ENCODE measurements around the gene C3orf62. TPM values are rescaled to one million over a fixed set of nuclear protein-coding genes. Genes with fewer than 3 reads are reported as not detected.

The C3orf62 gene
- total RNA-seq, 1 experiment from 2014 or later = 5.9 TPM

DNA sequence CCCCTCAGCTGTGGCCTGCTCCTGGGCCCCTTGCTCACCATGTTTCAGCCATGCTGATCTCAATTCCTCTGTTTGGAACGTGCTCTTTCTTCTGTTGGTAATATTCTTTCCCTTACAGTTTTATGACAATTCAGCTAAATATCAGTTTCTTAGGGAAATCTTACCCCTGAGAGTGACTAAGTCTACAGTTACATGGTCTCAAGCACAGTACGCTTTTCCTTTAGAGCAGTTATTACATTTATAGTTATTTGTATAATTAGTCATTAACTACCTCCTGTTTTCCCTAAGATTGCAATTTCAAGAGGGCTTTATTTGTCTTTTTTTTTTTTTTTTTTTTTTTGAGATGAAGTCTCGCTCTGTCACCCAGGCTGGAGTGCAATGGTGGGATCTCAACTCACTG lies 23.5 kb downstream of the C3orf62 start:
- CTCF ChIA-PET = interaction anchor here (0.7 kb wide), 1 partner anchor 646 kb away, joined by 3 read pairs; no protein-coding TSS in a partner anchor
- no peak for DNase-seq (ENCODE audit: low read depth, low spot score)
- Histone ChIP-seq H3K4me1 (ENCODE audit: control insufficient read depth in 1 of 2, insufficient read depth in 2 of 2, low read length in 2 of 2) (peaks cover 28 to 35% of the 10 kb centered on the region in 2 experiments), H3K27me3 (ENCODE audit: insufficient read depth, low read length) (no peaks in the 10 kb centered on the region), H3K4me3 (replicated peaks in 1 of 2; ENCODE audit: low read depth in 1 of 2, low read length in 2 of 2) (no peak overlapping the region), H3K9me2 (ENCODE audit: insufficient read depth) (no peaks in the 10 kb centered on the region), H3K9ac (ENCODE audit: low read length) (no peak overlapping the region), H2AFZ (ENCODE audit: low read depth, low read length, poor library complexity, severe bottlenecking) (no peak overlapping the region), H3K79me2 (ENCODE audit: insufficient read depth, low read length) (no peaks in the 10 kb centered on the region), H3K36me3 (ENCODE audit: control insufficient read depth in 1 of 2, insufficient read depth in 2 of 2, low read length in 2 of 2) (no peaks in the 10 kb centered on the region), H3K9me3 (ENCODE audit: control insufficient read depth in 1 of 2, insufficient read depth in 1 of 2, low read depth in 1 of 2, low read length in 2 of 2) (no peaks in the 10 kb centered on the region), H3K4me2 (ENCODE audit: low read length) (no peak overlapping the region), H3K27ac (ENCODE audit: low read depth, low read length) (no peak overlapping the region), H4K20me1 (ENCODE audit: insufficient read depth) (no peaks in the 10 kb centered on the region)
- no TSS peak for BruUV-seq (replicated peaks)
- intact Hi-C loops (cut with micrococcal nuclease) = no loop called here
- TF ChIP-seq ZFX (IDR thresholded peaks at IDR 0.05) (no peak), TCF7L2 (IDR thresholded peaks at IDR 0.05; ENCODE audit: borderline replicate concordance, extremely low read depth, insufficient read depth, insufficient read length) (no peak), EZH2phosphoT487 (IDR thresholded peaks at IDR 0.05; ENCODE audit: borderline replicate concordance) (no peak), SRF (IDR thresholded peaks at IDR 0.05; ENCODE audit: low read depth) (no peak), POLR2AphosphoS5 (IDR thresholded peaks at IDR 0.05; ENCODE audit: low read depth, low read length) (no peak), POLR2A (IDR thresholded peaks at IDR 0.05; ENCODE audit: borderline replicate concordance, extremely low read depth, insufficient read depth, insufficient read length) (no peak), ZNF274 (IDR thresholded peaks at IDR 0.05; ENCODE audit: low read depth, low read length) (no peak), SIN3A (IDR thresholded peaks at IDR 0.05; ENCODE audit: low read depth) (no peak), EGR1 (IDR thresholded peaks at IDR 0.05; ENCODE audit: low read depth) (no peak), SP1 (IDR thresholded peaks at IDR 0.05; ENCODE audit: low read depth) (no peak), FOSL1 (IDR thresholded peaks at IDR 0.05; ENCODE audit: low read depth) (no peak), CBX3 (IDR thresholded peaks at IDR 0.05; ENCODE audit: low read depth) (no peak)
- TF ChIP-seq, protein P1, sequence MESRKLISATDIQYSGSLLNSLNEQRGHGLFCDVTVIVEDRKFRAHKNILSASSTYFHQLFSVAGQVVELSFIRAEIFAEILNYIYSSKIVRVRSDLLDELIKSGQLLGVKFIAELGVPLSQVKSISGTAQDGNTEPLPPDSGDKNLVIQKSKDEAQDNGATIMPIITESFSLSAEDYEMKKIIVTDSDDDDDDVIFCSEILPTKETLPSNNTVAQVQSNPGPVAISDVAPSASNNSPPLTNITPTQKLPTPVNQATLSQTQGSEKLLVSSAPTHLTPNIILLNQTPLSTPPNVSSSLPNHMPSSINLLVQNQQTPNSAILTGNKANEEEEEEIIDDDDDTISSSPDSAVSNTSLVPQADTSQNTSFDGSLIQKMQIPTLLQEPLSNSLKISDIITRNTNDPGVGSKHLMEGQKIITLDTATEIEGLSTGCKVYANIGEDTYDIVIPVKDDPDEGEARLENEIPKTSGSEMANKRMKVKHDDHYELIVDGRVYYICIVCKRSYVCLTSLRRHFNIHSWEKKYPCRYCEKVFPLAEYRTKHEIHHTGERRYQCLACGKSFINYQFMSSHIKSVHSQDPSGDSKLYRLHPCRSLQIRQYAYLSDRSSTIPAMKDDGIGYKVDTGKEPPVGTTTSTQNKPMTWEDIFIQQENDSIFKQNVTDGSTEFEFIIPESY (IDR thresholded peaks at IDR 0.05; ENCODE audit: extremely low read depth, insufficient replicate concordance, low read length) = no peak
- TF ChIP-seq, protein P2, sequence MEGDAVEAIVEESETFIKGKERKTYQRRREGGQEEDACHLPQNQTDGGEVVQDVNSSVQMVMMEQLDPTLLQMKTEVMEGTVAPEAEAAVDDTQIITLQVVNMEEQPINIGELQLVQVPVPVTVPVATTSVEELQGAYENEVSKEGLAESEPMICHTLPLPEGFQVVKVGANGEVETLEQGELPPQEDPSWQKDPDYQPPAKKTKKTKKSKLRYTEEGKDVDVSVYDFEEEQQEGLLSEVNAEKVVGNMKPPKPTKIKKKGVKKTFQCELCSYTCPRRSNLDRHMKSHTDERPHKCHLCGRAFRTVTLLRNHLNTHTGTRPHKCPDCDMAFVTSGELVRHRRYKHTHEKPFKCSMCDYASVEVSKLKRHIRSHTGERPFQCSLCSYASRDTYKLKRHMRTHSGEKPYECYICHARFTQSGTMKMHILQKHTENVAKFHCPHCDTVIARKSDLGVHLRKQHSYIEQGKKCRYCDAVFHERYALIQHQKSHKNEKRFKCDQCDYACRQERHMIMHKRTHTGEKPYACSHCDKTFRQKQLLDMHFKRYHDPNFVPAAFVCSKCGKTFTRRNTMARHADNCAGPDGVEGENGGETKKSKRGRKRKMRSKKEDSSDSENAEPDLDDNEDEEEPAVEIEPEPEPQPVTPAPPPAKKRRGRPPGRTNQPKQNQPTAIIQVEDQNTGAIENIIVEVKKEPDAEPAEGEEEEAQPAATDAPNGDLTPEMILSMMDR (IDR thresholded peaks at IDR 0.05 in 2 of 3, conservative IDR thresholded peaks at IDR 0.05 in 1 of 3; ENCODE audit: borderline replicate concordance in 1 of 3, insufficient read depth in 1 of 3, low read depth in 2 of 3, low read length in 2 of 3) = no peak
- TF ChIP-seq, protein P3, sequence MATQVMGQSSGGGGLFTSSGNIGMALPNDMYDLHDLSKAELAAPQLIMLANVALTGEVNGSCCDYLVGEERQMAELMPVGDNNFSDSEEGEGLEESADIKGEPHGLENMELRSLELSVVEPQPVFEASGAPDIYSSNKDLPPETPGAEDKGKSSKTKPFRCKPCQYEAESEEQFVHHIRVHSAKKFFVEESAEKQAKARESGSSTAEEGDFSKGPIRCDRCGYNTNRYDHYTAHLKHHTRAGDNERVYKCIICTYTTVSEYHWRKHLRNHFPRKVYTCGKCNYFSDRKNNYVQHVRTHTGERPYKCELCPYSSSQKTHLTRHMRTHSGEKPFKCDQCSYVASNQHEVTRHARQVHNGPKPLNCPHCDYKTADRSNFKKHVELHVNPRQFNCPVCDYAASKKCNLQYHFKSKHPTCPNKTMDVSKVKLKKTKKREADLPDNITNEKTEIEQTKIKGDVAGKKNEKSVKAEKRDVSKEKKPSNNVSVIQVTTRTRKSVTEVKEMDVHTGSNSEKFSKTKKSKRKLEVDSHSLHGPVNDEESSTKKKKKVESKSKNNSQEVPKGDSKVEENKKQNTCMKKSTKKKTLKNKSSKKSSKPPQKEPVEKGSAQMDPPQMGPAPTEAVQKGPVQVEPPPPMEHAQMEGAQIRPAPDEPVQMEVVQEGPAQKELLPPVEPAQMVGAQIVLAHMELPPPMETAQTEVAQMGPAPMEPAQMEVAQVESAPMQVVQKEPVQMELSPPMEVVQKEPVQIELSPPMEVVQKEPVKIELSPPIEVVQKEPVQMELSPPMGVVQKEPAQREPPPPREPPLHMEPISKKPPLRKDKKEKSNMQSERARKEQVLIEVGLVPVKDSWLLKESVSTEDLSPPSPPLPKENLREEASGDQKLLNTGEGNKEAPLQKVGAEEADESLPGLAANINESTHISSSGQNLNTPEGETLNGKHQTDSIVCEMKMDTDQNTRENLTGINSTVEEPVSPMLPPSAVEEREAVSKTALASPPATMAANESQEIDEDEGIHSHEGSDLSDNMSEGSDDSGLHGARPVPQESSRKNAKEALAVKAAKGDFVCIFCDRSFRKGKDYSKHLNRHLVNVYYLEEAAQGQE (IDR thresholded peaks at IDR 0.05; ENCODE audit: low read depth) = no peak
- TF ChIP-seq, protein P4, sequence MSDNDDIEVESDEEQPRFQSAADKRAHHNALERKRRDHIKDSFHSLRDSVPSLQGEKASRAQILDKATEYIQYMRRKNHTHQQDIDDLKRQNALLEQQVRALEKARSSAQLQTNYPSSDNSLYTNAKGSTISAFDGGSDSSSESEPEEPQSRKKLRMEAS (IDR thresholded peaks at IDR 0.05) = no peak
- no peak for ATAC-seq
- RAD21 ChIA-PET (ENCODE audit: low non-redundant PET in 1 of 2, low total read pairs in 2 of 2, uncharacterized antibody in 2 of 2, unreplicated experiment in 2 of 2) = no interaction called here
- POLR2A ChIA-PET = no interaction called here
